ENCODE measurements around the gene MYBPC1. TPM values are rescaled to one million over a fixed set of nuclear protein-coding genes. Genes with fewer than 3 reads are reported as not detected.

The MYBPC1 gene
- total and polyA plus RNA-seq, 9 of the 15 experiments (the other 6 are each of a cell fraction or from before 2014, with no cell fraction given): not detected

DNA sequence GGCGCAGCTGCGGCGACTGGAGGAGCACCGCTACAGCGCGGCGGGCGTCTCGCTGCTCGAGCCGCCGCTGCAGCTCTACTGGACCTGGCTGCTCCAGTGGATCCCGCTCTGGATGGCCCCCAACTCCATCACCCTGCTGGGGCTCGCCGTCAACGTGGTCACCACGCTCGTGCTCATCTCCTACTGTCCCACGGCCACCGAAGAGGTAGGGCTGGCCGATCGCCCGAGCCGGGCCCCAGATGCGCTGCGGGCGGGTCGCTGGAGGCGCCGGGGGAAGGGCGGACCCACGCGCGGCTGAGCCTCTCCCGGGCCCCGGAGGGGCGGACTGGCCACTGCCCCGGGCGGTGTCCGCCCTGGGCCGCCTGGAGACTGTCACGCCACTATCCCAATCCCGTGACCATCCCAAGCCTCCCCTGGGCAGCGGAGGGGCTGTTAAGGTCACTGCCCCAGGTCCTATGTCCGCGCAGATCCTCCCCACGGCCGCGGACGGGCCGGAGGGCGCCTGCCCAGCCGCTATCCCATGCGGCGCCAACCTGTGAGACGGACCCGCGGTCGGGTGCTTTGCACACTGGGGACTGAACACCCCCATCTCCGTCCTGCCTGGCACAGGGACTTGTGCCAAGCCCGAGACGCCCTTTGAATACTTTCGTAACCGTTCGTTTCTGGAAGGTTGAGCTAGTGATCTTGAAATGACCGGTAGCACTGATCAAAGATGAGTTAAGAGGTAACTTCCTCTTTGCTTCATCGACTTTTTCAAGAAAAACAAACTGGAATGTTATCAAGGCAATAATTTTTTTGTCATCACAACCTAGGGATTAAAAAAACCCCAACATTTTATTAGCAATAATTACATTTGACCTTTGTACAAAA, 103.4 kb downstream of the MYBPC1 start (continued):
- TF ChIP-seq, protein P1, sequence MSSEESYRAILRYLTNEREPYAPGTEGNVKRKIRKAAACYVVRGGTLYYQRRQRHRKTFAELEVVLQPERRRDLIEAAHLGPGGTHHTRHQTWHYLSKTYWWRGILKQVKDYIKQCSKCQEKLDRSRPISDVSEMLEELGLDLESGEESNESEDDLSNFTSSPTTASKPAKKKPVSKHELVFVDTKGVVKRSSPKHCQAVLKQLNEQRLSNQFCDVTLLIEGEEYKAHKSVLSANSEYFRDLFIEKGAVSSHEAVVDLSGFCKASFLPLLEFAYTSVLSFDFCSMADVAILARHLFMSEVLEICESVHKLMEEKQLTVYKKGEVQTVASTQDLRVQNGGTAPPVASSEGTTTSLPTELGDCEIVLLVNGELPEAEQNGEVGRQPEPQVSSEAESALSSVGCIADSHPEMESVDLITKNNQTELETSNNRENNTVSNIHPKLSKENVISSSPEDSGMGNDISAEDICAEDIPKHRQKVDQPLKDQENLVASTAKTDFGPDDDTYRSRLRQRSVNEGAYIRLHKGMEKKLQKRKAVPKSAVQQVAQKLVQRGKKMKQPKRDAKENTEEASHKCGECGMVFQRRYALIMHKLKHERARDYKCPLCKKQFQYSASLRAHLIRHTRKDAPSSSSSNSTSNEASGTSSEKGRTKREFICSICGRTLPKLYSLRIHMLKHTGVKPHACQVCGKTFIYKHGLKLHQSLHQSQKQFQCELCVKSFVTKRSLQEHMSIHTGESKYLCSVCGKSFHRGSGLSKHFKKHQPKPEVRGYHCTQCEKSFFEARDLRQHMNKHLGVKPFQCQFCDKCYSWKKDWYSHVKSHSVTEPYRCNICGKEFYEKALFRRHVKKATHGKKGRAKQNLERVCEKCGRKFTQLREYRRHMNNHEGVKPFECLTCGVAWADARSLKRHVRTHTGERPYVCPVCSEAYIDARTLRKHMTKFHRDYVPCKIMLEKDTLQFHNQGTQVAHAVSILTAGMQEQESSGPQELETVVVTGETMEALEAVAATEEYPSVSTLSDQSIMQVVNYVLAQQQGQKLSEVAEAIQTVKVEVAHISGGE (CRISPR knock-in tag; IDR thresholded peaks at IDR 0.05): no peak
- TF ChIP-seq SRSF3 (IDR thresholded peaks at IDR 0.05; ENCODE audit: insufficient read depth, low read length) (0 out of 2 replicates have a peak, but pooled peaks have one; percentile 71), ZNF830 (CRISPR knock-in tag; IDR thresholded peaks at IDR 0.05) (no peak), MCM2 (IDR thresholded peaks at IDR 0.05; ENCODE audit: low read depth) (no peak), ZNF695 (CRISPR knock-in tag; IDR thresholded peaks at IDR 0.05) (no peak), CREB1 (IDR thresholded peaks at IDR 0.05) (no peak), CREB1 (CRISPR knock-in tag; IDR thresholded peaks at IDR 0.05) (no peak), JUND (IDR thresholded peaks at IDR 0.05; ENCODE audit: borderline replicate concordance, low read depth, low read length) (no peak), JUND (tag; IDR thresholded peaks at IDR 0.05; ENCODE audit: borderline replicate concordance, low read depth, low read length) (0 out of 3 replicates have a peak, but pooled peaks have one; percentile 20), ZNF696 (CRISPR knock-in tag; conservative IDR thresholded peaks at IDR 0.05) (no peak), ELF4 (CRISPR knock-in tag; IDR thresholded peaks at IDR 0.05) (no peak), ZFPM2 (CRISPR knock-in tag; IDR thresholded peaks at IDR 0.05) (no peak)
- TF ChIP-seq, protein P2, sequence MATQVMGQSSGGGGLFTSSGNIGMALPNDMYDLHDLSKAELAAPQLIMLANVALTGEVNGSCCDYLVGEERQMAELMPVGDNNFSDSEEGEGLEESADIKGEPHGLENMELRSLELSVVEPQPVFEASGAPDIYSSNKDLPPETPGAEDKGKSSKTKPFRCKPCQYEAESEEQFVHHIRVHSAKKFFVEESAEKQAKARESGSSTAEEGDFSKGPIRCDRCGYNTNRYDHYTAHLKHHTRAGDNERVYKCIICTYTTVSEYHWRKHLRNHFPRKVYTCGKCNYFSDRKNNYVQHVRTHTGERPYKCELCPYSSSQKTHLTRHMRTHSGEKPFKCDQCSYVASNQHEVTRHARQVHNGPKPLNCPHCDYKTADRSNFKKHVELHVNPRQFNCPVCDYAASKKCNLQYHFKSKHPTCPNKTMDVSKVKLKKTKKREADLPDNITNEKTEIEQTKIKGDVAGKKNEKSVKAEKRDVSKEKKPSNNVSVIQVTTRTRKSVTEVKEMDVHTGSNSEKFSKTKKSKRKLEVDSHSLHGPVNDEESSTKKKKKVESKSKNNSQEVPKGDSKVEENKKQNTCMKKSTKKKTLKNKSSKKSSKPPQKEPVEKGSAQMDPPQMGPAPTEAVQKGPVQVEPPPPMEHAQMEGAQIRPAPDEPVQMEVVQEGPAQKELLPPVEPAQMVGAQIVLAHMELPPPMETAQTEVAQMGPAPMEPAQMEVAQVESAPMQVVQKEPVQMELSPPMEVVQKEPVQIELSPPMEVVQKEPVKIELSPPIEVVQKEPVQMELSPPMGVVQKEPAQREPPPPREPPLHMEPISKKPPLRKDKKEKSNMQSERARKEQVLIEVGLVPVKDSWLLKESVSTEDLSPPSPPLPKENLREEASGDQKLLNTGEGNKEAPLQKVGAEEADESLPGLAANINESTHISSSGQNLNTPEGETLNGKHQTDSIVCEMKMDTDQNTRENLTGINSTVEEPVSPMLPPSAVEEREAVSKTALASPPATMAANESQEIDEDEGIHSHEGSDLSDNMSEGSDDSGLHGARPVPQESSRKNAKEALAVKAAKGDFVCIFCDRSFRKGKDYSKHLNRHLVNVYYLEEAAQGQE (IDR thresholded peaks at IDR 0.05; ENCODE audit: borderline replicate concordance): peak; percentile 3; the same call in 1 of the 2 replicates
- TF ChIP-seq, protein P2 (CRISPR knock-in tag; IDR thresholded peaks at IDR 0.05; ENCODE audit: low read depth): no peak
- TF ChIP-seq, protein P3, sequence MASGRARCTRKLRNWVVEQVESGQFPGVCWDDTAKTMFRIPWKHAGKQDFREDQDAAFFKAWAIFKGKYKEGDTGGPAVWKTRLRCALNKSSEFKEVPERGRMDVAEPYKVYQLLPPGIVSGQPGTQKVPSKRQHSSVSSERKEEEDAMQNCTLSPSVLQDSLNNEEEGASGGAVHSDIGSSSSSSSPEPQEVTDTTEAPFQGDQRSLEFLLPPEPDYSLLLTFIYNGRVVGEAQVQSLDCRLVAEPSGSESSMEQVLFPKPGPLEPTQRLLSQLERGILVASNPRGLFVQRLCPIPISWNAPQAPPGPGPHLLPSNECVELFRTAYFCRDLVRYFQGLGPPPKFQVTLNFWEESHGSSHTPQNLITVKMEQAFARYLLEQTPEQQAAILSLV (tag; IDR thresholded peaks at IDR 0.05): no peak

Data from K562 (cell line).